GM12892 (cell line): ENCODE measurements around the gene LMAN2.

Experiments
- DNase-seq: peaks from one replicate; pipeline ENCODE4 v3.0.0; 2011; ENCODE audit not compliant: insufficient read length
- FAIRE-seq: peaks from 2 replicates; lab custom pipeline; 2011; peaks lifted over from hg19 to GRCh38; lab: Jason Lieb, UNC
- POLR2A ChIP-seq: IDR thresholded peaks from 2 replicates; pipeline ENCODE4 v1.6.1; 2011; ENCODE audit warnings: low read depth, low read length, control low read depth
- POLR2AphosphoS5 ChIP-seq: IDR thresholded peaks from 2 replicates; pipeline ENCODE4 v1.6.1; 2011; ENCODE audit warnings: low read depth, low read length, control low read depth
- TAF1 ChIP-seq: IDR thresholded peaks from 2 replicates; pipeline ENCODE4 v1.6.1; 2011; ENCODE audit warnings: low read depth, mild to moderate bottlenecking, control low read depth, low read length, borderline replicate concordance

Gene LMAN2

GRCh38 chr5:177290816-177291596 lies 60.5 kb downstream of the LMAN2 start:
- TF ChIP-seq POLR2A, result no peak
- no peak for TF ChIP-seq POLR2AphosphoS5
- TF ChIP-seq TAF1, result no peak
- FAIRE-seq (peak; percentile 89), DNase-seq (no peak)

GRCh38 chr5:177288191-177288590 lies 63.3 kb downstream of the LMAN2 start:
- no peak for DNase-seq
- no peak for FAIRE-seq
- no peak for TF ChIP-seq POLR2AphosphoS5
